HEK293T (cell line): ENCODE data around the gene C6orf47.

ENCODE experiments used
- ARNT ChIP-seq: fragments of 450-650 bp; IDR thresholded peaks from 2 replicates; pipeline ENCODE4 v1.6.1; 2017; ENCODE audit warnings: mild to moderate bottlenecking
- BHLHE40 ChIP-seq: fragments of 450-650 bp; IDR thresholded peaks from 2 replicates; pipeline ENCODE4 v1.6.1; 2016; ENCODE audit warnings: mild to moderate bottlenecking, moderate library complexity, borderline replicate concordance
- ELF4 ChIP-seq: fragments of 450-650 bp; IDR thresholded peaks from 2 replicates; pipeline ENCODE4 v1.6.1; 2017; ENCODE audit warnings: antibody characterized with exemption
- FOXA1 ChIP-seq: fragments of 450-650 bp; IDR thresholded peaks from 2 replicates; pipeline ENCODE4 v1.6.1; 2016; ENCODE audit warnings: mild to moderate bottlenecking
- FOXK2 ChIP-seq: fragments of 450-650 bp; IDR thresholded peaks from 2 replicates; pipeline ENCODE4 v1.6.1; 2016; ENCODE audit warnings: mild to moderate bottlenecking
- FOXM1 ChIP-seq: fragments of 450-650 bp; IDR thresholded peaks from 2 replicates; pipeline ENCODE4 v1.6.1; 2017; ENCODE audit warnings: mild to moderate bottlenecking, borderline replicate concordance
- HDGF ChIP-seq: fragments of 450-650 bp; IDR thresholded peaks from 2 replicates; pipeline ENCODE4 v1.6.1; 2017; ENCODE audit warnings: antibody characterized with exemption, borderline replicate concordance
- L3MBTL2 ChIP-seq: fragments of 450-650 bp; conservative IDR thresholded peaks from 2 replicates; pipeline ENCODE4 v1.6.1; 2016; ENCODE audit warnings: mild to moderate bottlenecking
- PKNOX1 ChIP-seq: fragments of 450-650 bp; IDR thresholded peaks from 2 replicates; pipeline ENCODE4 v1.6.1; 2016
- SP1 ChIP-seq: fragments of 450-650 bp; IDR thresholded peaks from 2 replicates; pipeline ENCODE4 v1.6.1; 2017
- SUZ12 ChIP-seq: fragments of 450-650 bp; IDR thresholded peaks from 2 replicates; pipeline ENCODE4 v1.6.1; 2016; ENCODE audit warnings: mild to moderate bottlenecking
- TARDBP ChIP-seq: fragments of 450-650 bp; IDR thresholded peaks from 2 replicates; pipeline ENCODE4 v1.6.1; 2016
- ZNF384 ChIP-seq: fragments of 450-650 bp; IDR thresholded peaks from 2 replicates; pipeline ENCODE4 v1.6.1; 2016

GRCh38 chr6:31663961-31664789 is 3.6 kb upstream of the C6orf47 start:
- TF ChIP-seq FOXA1 (no peak), ARNT (no peak), BHLHE40 (no peak), SUZ12 (no peak), FOXK2 (no peak), FOXM1 (no peak), ZNF384 (no peak), SP1 (no peak), ELF4 (no peak), HDGF (no peak), TARDBP (no peak), PKNOX1 (no peak), L3MBTL2 (no peak)
